A549 treated with dexamethasone at 1 μM for 4 hours (cell line): ENCODE data around the gene TLE6. TPM values are rescaled to one million over a fixed set of nuclear protein-coding genes. Genes with fewer than 3 reads are reported as not detected.

ENCODE experiments used
- total RNA-seq: library from RNA; stranded (reverse); fragments of 200-300 nt; extraction: Qiagen RNA extraction; gene quantifications from 5 replicates; pipeline ENCODE4 v1.2.3, GENCODE V29; 2022

TLE6 gene
- 4.4 to 7.3 TPM (median 6.1 TPM) in 5 replicates for total RNA-seq

GRCh38 chr19:2977001-2977745 lies at the start of gene TLE6:
Gene TLE6, plus strand, starts transcription at chr19:2977564. Its CDS starts 670 bp downstream, at chr19:2978234.

DNA sequence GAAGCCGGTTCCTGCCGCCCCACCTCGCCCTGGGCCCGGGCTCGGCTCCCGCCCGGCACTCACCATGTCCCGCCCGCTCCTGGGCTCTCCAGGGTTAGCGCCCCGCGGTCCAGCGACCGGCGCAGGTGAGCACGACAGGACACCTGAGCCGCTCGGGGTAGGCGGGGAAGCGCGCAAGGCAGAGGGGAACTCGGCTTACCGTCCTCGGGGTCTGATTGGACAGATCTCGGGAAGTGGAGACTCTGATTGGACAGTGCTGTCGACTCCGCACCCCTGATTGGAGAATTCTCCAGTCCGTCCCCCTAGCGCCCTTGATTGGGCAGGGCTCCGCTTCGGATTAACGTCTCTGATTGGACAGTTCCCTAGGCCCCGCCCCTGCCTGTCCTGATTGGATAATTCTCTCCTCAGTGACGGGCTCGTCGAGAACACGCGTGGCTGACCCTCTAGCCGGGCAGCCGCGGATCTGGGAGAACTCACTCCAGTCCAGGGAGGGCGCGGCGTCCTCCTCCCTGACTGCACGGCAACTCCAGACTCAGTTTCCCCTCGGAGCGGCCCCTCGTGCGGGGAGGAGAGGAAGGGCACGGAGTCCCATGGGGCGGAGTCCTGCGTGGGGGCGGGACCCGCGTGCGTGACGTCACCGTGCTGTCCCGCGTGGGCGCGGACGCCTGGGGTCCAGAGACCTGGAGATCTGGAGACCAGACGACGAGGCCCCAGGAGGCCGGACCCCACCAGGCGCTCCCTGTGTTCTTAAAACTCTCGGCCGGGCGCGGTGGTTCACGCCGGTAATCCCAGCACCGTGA lies 32.4 kb upstream of the TLE6 start, which contains the start of gene ZNF77:
ZNF77 (minus strand) TSS at position 197 of the 800 bp plus-strand sequence; CDS start at position 66, 131 bp downstream.

DNA sequence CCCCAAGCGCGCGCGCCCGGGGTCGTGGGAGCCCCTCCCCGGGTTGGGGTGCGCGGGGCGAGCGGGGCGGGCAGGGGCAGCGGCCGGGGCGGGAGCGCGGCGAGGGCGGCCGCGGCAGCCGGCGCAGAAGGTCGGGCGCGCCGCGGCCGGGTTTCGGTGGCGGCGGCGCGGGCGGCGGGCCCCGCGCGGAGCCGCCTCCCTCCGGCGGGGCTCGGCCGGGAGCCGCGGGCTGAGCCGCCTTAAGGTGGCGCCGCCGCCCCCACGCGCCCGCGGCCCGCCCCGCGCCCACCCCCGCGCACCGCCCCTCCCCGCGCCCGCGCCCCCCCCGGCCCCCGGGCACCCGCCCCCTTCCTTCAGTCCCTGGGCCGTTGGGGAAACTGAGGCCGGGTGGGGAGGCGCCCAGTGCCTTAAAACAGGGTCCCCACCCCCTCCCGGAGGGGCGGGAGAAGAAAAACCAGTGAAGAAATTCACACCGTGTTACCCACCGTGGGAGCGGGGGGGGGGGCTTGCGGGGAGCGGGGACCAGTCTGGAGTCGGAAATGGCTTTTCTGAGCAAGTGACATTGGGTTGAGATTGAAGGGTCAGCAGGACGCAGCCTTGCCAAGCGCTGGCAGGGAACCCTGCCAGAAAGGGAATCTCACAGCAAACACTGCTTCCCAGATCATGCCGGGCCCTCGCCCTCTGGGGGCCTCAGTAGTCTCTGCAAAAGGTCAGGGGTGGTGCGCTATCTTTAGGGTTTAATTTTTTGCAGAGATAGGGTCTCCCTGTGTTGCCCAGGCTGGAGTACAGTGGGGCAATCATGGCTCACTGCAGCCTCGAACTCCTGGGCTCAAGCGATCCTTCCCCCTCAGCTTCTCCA lies 51.9 kb downstream of the TLE6 start, which contains the start of gene TLE2:
TLE2 (minus strand) TSS at position 216 of the 859 bp plus-strand sequence. CDS start 376 bp downstream, outside the sequence.

Other genes with a start within 250 kb of the TLE6 start
- 26.6 to 29.2 TPM (median 27.5 TPM) in 5 replicates for gene SLC39A3, start 237.5 kb upstream of the TLE6 start, total RNA-seq
- 51.4 to 81.2 TPM (median 71.6 TPM) in 5 replicates for gene SGTA, start 194.3 kb upstream of the TLE6 start, total RNA-seq
- gene THOP1, start 192.1 kb upstream of the TLE6 start, total RNA-seq = 72.3 to 103 TPM (median 94.3 TPM) in 5 replicates
- 0.67 to 1.1 TPM (median 0.93 TPM) in 5 replicates for gene ZNF554, start 157.7 kb upstream of the TLE6 start, total RNA-seq
- 1.4 to 3.2 TPM (median 2.3 TPM) in 5 replicates for gene ZNF555, start 136.1 kb upstream of the TLE6 start, total RNA-seq
- 0.01 to 0.19 TPM (median 0.04 TPM) in 5 replicates for gene ZNF556, start 110.2 kb upstream of the TLE6 start, total RNA-seq
- gene ZNF57, start 76.6 kb upstream of the TLE6 start, total RNA-seq = 3.9 to 6.0 TPM (median 4.5 TPM) in 5 replicates
- gene ZNF77, start 32.6 kb upstream of the TLE6 start, total RNA-seq = 1.6 to 1.8 TPM (median 1.8 TPM) in 5 replicates
- gene TLE2, start 51.7 kb downstream of the TLE6 start, total RNA-seq = 1.7 to 4.0 TPM (median 3.0 TPM) in 5 replicates
- 201 to 271 TPM (median 270 TPM) in 5 replicates for gene TLE5, start 84.9 kb downstream of the TLE6 start, total RNA-seq
- 25.3 to 38.5 TPM (median 35.4 TPM) in 5 replicates for gene GNA11, start 116.8 kb downstream of the TLE6 start, total RNA-seq
- gene GNA15, start 158.5 kb downstream of the TLE6 start, total RNA-seq = 0.04 to 0.09 TPM (median 0.08 TPM) in 5 replicates
- gene S1PR4, start 201.2 kb downstream of the TLE6 start, total RNA-seq = 0.08 to 0.29 TPM (median 0.15 TPM) in 5 replicates
- gene NCLN, start 208.4 kb downstream of the TLE6 start, total RNA-seq = 56.5 to 80.3 TPM (median 74.8 TPM) in 5 replicates
- gene CELF5, start 247.1 kb downstream of the TLE6 start, total RNA-seq = 0.30 to 0.52 TPM (median 0.40 TPM) in 5 replicates